Activated naive CD8-positive, alpha-beta T cell treated with anti-CD3 and anti-CD28 coated beads for 36 hours (primary cell): ENCODE measurements around the gene RABL2A. TPM values are rescaled to one million over a fixed set of nuclear protein-coding genes. Genes with fewer than 3 reads are reported as not detected.
"Not testable (repeated sequence)": the region's sequence is repeated elsewhere in the genome, so short reads cannot be mapped to it uniquely, and the experiment has no call there.

Experiments
- DNase-seq: peaks from one replicate; pipeline ENCODE4 v3.0.0; 2021
- H3K27ac Mint-ChIP-seq: one replicate; pipeline ENCODE4 v1.8.0; 2022; ENCODE audit warnings: mild to moderate bottlenecking, moderate library complexity, mixed read lengths
- H3K27me3 Mint-ChIP-seq: one replicate; pipeline ENCODE4 v1.8.0; 2022; ENCODE audit warnings: mild to moderate bottlenecking, mixed read lengths
- H3K36me3 Mint-ChIP-seq: one replicate; pipeline ENCODE4 v1.8.0; 2021; ENCODE audit warnings: mild to moderate bottlenecking, mixed read lengths
- H3K4me1 Mint-ChIP-seq: one replicate; pipeline ENCODE4 v1.8.0; 2021; ENCODE audit warnings: mixed read lengths
- H3K4me3 Mint-ChIP-seq: one replicate; pipeline ENCODE4 v1.8.0; 2022; ENCODE audit warnings: mild to moderate bottlenecking, moderate library complexity, mixed read lengths
- H3K9me3 Mint-ChIP-seq: one replicate; pipeline ENCODE4 v1.8.0; 2022; ENCODE audit warnings: mixed read lengths
- total RNA-seq, 2 experiments: library from RNA; stranded (reverse); gene quantifications; one replicate each; pipeline ENCODE4 v1.2.3, GENCODE V29; 2021

The RABL2A gene
- total RNA-seq, 2 experiments from 2014 or later: 10.2 to 12.9 TPM

GRCh38 chr2:113602040-113602769 is 24.9 kb upstream of the RABL2A start:
- Mint-ChIP-seq H3K4me3 (peak overlapping the region; percentile 52), H3K27ac (peak overlapping the region; percentile 25)
- not testable (repeated sequence) for H3K4me1 Mint-ChIP-seq, H3K27me3 Mint-ChIP-seq, H3K9me3 Mint-ChIP-seq, H3K36me3 Mint-ChIP-seq
- DNase-seq: peak; percentile 79

DNA sequence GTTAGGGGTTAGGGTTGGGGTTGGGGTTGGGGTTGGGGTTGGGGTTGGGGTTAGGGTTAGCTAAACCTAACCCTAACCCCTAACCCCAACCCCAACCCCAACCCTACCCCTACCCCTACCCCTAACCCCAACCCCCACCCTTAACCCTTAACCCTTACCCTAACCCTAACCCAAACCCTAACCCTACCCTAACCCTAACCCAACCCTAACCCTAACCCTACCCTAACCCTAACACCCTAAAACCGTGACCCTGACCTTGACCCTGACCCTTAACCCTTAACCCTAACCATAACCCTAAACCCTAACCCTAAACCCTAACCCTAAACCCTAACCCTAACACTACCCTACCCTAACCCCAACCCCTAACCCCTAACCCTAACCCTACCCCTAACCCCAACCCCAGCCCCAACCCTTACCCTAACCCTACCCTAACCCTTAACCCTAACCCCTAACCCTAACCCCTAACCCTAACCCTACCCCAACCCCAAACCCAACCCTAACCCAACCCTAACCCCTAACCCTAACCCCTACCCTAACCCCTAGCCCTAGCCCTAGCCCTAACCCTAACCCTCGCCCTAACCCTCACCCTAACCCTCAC is 24.1 kb upstream of the RABL2A start:
- no peaks in the 10 kb centered on the region for H3K27me3 Mint-ChIP-seq
- peak overlapping the region; percentile 93 for H3K27ac Mint-ChIP-seq
- no peaks in the 10 kb centered on the region for H3K36me3 Mint-ChIP-seq
- peak overlapping the region; percentile 94 for H3K4me3 Mint-ChIP-seq
- DNase-seq: no peak
- H3K4me1 Mint-ChIP-seq: peaks cover 3% of the 10 kb centered on the region
- H3K9me3 Mint-ChIP-seq: no peaks in the 10 kb centered on the region

GRCh38 chr2:113603467-113604084 is 23.5 kb upstream of the RABL2A start:
- DNase-seq: peak; percentile 86
- not testable (repeated sequence) for H3K27me3 Mint-ChIP-seq, H3K4me1 Mint-ChIP-seq, H3K36me3 Mint-ChIP-seq, H3K9me3 Mint-ChIP-seq
- H3K4me3 Mint-ChIP-seq: peak overlapping the region; percentile 94
- peak overlapping the region; percentile 94 for H3K27ac Mint-ChIP-seq

DNA sequence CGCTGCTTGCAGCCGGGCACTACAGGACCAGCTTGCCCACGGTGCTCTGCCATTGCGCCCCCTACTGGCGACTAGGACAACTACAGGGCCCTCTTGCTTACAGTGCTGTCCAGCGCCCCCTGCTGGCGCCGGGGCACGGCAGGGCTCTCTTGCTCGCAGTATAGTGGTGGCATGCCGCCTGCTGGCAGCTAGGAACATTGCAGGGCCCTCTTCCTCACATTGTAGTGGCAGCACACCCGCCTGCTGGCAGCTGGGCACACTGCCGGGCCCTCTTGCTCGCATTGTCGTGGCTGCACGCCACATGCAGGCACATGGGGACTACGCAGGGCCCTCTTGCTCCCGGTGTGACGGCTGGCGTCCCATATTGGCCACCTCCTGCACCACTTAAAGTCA is 23.0 kb upstream of the RABL2A start:
- H3K4me1 Mint-ChIP-seq, H3K36me3 Mint-ChIP-seq, H3K9me3 Mint-ChIP-seq, H3K27me3 Mint-ChIP-seq: not testable (repeated sequence)
- Mint-ChIP-seq H3K4me3 (peak overlapping the region; percentile 94), H3K27ac (peak overlapping the region; percentile 94)
- peak; percentile 93 for DNase-seq

GRCh38 chr2:113604661-113605060 is 22.4 kb upstream of the RABL2A start:
- DNase-seq, H3K9me3 Mint-ChIP-seq, H3K4me1 Mint-ChIP-seq, H3K27me3 Mint-ChIP-seq, H3K36me3 Mint-ChIP-seq: not testable (repeated sequence)
- peak overlapping the region; percentile 94 for H3K4me3 Mint-ChIP-seq
- H3K27ac Mint-ChIP-seq: peak overlapping the region; percentile 94

- H3K9me3 Mint-ChIP-seq, H3K4me1 Mint-ChIP-seq, DNase-seq, H3K27me3 Mint-ChIP-seq, H3K27ac Mint-ChIP-seq, H3K36me3 Mint-ChIP-seq, H3K4me3 Mint-ChIP-seq: not testable (repeated sequence)
These were observed 21.0 kb upstream of the RABL2A start for GRCh38 chr2:113606036-113606435.

- H3K4me3 Mint-ChIP-seq, H3K4me1 Mint-ChIP-seq, DNase-seq, H3K36me3 Mint-ChIP-seq, H3K9me3 Mint-ChIP-seq, H3K27ac Mint-ChIP-seq, H3K27me3 Mint-ChIP-seq: not testable (repeated sequence)
These were observed 17.2 kb upstream of the RABL2A start for GRCh38 chr2:113609822-113610221.

- not testable (repeated sequence) for H3K4me1 Mint-ChIP-seq, H3K36me3 Mint-ChIP-seq, DNase-seq, H3K4me3 Mint-ChIP-seq, H3K9me3 Mint-ChIP-seq, H3K27ac Mint-ChIP-seq, H3K27me3 Mint-ChIP-seq
These were observed 6.1 kb upstream of the RABL2A start for GRCh38 chr2:113621002-113621401.

- not testable (repeated sequence) for DNase-seq, H3K27ac Mint-ChIP-seq, H3K9me3 Mint-ChIP-seq, H3K27me3 Mint-ChIP-seq, H3K36me3 Mint-ChIP-seq
- Mint-ChIP-seq H3K4me1 (peaks cover 10% of the 10 kb centered on the region), H3K4me3 (peak overlapping the region; percentile 57)
These were observed 1.2 kb upstream of the RABL2A start for GRCh38 chr2:113625906-113626305.

GRCh38 chr2:113632849-113633345 is 5.8 kb downstream of the RABL2A start:
- H3K36me3 Mint-ChIP-seq, DNase-seq, H3K4me1 Mint-ChIP-seq, H3K27me3 Mint-ChIP-seq, H3K4me3 Mint-ChIP-seq, H3K9me3 Mint-ChIP-seq, H3K27ac Mint-ChIP-seq: not testable (repeated sequence)

GRCh38 chr2:113635358-113635757 is 8.3 kb downstream of the RABL2A start:
- H3K9me3 Mint-ChIP-seq, DNase-seq, H3K4me1 Mint-ChIP-seq, H3K4me3 Mint-ChIP-seq, H3K36me3 Mint-ChIP-seq, H3K27ac Mint-ChIP-seq, H3K27me3 Mint-ChIP-seq: not testable (repeated sequence)

DNA sequence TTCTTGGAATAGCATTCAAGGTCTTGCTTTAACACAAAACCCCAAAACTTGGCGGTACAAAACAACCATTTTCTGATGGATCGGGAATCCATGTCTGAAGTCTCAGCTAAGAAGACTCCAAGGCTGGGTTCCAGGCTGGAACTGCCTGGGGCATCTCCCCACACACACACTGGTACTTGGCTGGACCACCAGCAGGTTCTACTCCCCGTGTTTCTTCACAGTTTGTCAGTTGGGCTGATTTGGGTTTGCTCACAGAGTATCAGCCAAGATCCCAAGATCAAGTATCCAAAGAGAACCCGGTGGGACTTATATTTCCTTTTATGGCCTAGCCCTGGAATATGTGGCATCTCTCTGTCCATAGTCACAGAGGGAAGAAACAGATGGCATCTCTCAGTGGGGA is 9.2 kb downstream of the RABL2A start:
- DNase-seq, H3K27ac Mint-ChIP-seq: not testable (repeated sequence)

GRCh38 chr2:113638084-113638483 is 11.0 kb downstream of the RABL2A start:
- H3K4me3 Mint-ChIP-seq, H3K4me1 Mint-ChIP-seq: not testable (repeated sequence)

More for the DNA sequence above, 9.2 kb downstream of the RABL2A start:
- not testable (repeated sequence) for H3K4me3 Mint-ChIP-seq, H3K9me3 Mint-ChIP-seq, H3K36me3 Mint-ChIP-seq, H3K4me1 Mint-ChIP-seq, H3K27me3 Mint-ChIP-seq

GRCh38 chr2:113646217-113646616 is 19.2 kb downstream of the RABL2A start:
- H3K27ac Mint-ChIP-seq, H3K36me3 Mint-ChIP-seq, H3K4me3 Mint-ChIP-seq, H3K4me1 Mint-ChIP-seq, H3K9me3 Mint-ChIP-seq, H3K27me3 Mint-ChIP-seq, DNase-seq: not testable (repeated sequence)

More at GRCh38 chr2:113638084-113638483, 11.0 kb downstream of the RABL2A start:
- H3K27me3 Mint-ChIP-seq, DNase-seq, H3K9me3 Mint-ChIP-seq, H3K27ac Mint-ChIP-seq, H3K36me3 Mint-ChIP-seq: not testable (repeated sequence)

DNA sequence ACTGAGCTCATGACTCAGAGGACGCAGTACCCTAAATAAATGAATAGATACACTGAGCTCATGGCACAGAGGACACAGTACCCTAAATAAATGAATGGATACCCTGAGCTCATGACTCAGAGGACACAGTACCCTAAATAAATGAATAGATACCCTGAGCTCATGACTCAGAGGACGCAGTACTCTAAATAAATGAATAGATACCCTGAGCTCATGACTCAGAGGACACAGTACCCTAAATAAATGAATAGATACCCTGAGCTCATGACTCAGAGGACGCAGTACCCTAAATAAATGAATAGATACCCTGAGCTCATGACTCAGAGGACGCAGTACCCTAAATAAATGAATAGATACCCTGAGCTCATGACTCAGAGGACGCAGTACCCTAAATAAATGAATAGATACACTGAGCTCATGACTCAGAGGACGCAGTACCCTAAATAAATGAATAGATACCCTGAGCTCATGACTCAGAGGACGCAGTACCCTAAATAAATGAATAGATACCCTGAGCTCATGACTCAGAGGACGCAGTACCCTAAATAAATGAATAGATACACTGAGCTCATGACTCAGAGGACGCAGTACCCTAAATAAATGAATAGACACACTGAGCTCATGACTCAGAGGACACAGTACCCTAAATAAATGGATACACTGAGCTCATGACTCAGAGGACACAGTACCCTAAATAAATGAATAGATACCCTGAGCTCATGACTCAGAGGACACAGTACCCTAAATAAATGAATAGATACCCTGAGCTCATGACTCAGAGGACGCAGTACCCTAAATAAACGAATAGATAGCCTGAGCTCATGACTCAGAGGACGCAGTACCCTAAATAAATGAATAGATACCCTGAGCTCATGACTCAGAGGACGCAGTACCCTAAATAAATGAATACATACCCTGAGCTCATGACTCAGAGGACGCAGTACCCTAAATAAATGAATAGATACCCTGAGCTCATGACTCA is 24.1 kb downstream of the RABL2A start:
- not testable (repeated sequence) for H3K36me3 Mint-ChIP-seq, H3K4me1 Mint-ChIP-seq, H3K27ac Mint-ChIP-seq, H3K9me3 Mint-ChIP-seq, H3K27me3 Mint-ChIP-seq, H3K4me3 Mint-ChIP-seq, DNase-seq
